Psoas muscle (tissue), 8 donors: ENCODE measurements around the gene NCAPD3. TPM values are rescaled to one million over a fixed set of nuclear protein-coding genes. Genes with fewer than 3 reads are reported as not detected.

ENCODE experiments used
- ATAC-seq, 4 donors: fragments of 200-7000 bp; cut with Tn5 transposase; one replicate each; pipeline ENCODE4 v1.9.1; 2020; ENCODE audit warnings: moderate library complexity in 3 of 4, mild to moderate bottlenecking in 2 of 4
- DNase-seq, 2 donors: peaks; one replicate each; pipeline ENCODE4 v3.0.0-alpha.2; 2020
- H3K27ac ChIP-seq: fragments of 200-600 bp; one replicate; pipeline ENCODE4 v1.8.0; 2022
- H3K27me3 ChIP-seq, 3 donors: fragments of 200-600 bp in 1 of 3; one replicate each; pipeline versions ENCODE4 v1.6.1 to v1.8.0; 2013 to 2022; ENCODE audit warnings: low read length in 2 of 3, mild to moderate bottlenecking in 2 of 3, moderate library complexity in 1 of 3; ENCODE audit not compliant: insufficient read depth in 3 of 3
- H3K36me3 ChIP-seq, 2 donors: fragments of 200-600 bp in 1 of 2; one replicate each; pipeline versions ENCODE4 v1.6.1 to v1.8.0; 2013 to 2022; ENCODE audit warnings: low read depth in 1 of 2, mild to moderate bottlenecking in 1 of 2, moderate library complexity in 1 of 2; ENCODE audit not compliant: insufficient read depth in 1 of 2
- H3K4me1 ChIP-seq: fragments of 200-600 bp; one replicate; pipeline ENCODE4 v1.8.0; 2022
- H3K4me3 ChIP-seq: fragments of 200-600 bp; one replicate; pipeline ENCODE4 v1.8.0; 2022; ENCODE audit warnings: mild to moderate bottlenecking
- H3K9me3 ChIP-seq: fragments of 200-600 bp; one replicate; pipeline ENCODE4 v1.8.0; 2022
- CTCF ChIP-seq: fragments of 200-600 bp; IDR thresholded peaks from one replicate; pipeline ENCODE4 v1.8.0; 2022; ENCODE audit warnings: antibody characterized with exemption
- WGBS, 3 donors: extraction: QIAGEN DNeasy Blood & Tissue Kit; methylation state at CpG; one replicate each; pipeline versions ENCODE4 v1.1.6 to v1.1.7; 2013; 5-methylcytosine and 5-hydroxymethylcytosine counted together
- intact Hi-C, 2 donors: fragments of 100-400 bp; cut with DNase I; formaldehyde crosslinking; loops; one replicate each; pipeline versions ENCODE4 v1.11.0 to v1.14.2; 2022
- polyA plus RNA-seq, 3 donors: library from polyadenylated mRNA; stranded (reverse); fragments of 200-250 nt; gene quantifications; one replicate each; pipeline ENCODE4 v1.2.3, GENCODE V29; 2013
- total RNA-seq, 4 donors: library from RNA; stranded (reverse); fragmentation: NEBNext Ultra II Directional in 2 of 4; extraction: Animal tissue kit (Norgen Biotek cat#: 25700) in 2 of 4; gene quantifications; one replicate each; pipeline versions ENCODE4 v1.2.1 to v1.2.4, GENCODE V29; 2021 to 2023
- donor health status: healthy with polysubstance abuse.
- donor health status: DM: no; HTN: no; CAD: no; lungs with moderate emphysema.
- donor health status: Bipolar disorder and iron deficiency.
- donor health status: healthy.
- donor health status: DM: yes; HTN: yes; CAD: no.
- donor health status: DM: no; HTN: no; CAD: no.
- donor health status: DM: no; HTN: no; CAD: no.
- donor health status: DM: yes; HTN: yes; CAD: no.

Gene NCAPD3
- total and polyA plus RNA-seq, 7 donors = 2.8 to 8.7 (median 5.5) TPM

- 58 to 77% (median 70%) methylated on average over 3 of the region's 3 CpGs for WGBS, 3 donors
- H3K4me1 ChIP-seq = no peaks in the 10 kb centered on the region
- H3K4me3 ChIP-seq = no peak overlapping the region
- peaks cover 0 to 30% of the 10 kb centered on the region in 2 donors for H3K36me3 ChIP-seq
- H3K9me3 ChIP-seq = no peaks in the 10 kb centered on the region
- intact Hi-C loops = loop anchor here (5.0 kb wide), 1 partner anchor 216 kb away; no protein-coding TSS in a partner anchor
- H3K27ac ChIP-seq = no peak overlapping the region
- ATAC-seq (no peak), DNase-seq (no peak)
- TF ChIP-seq CTCF = no peak
- no peaks in the 10 kb centered on the region for H3K27me3 ChIP-seq
Measured at GRCh38 chr11:134143801-134144200, 80.0 kb downstream of the NCAPD3 start.

GRCh38 chr11:134142536-134142935, 81.2 kb downstream of the NCAPD3 start:
- TF ChIP-seq CTCF = no peak
- H3K27me3 ChIP-seq = no peaks in the 10 kb centered on the region
- H3K27ac ChIP-seq = no peak overlapping the region
- H3K4me1 ChIP-seq = no peaks in the 10 kb centered on the region
- ATAC-seq (no peak), DNase-seq (no peak)
- no peaks in the 10 kb centered on the region for H3K9me3 ChIP-seq
- H3K36me3 ChIP-seq = peaks cover 0 to 20% of the 10 kb centered on the region in 2 donors
- intact Hi-C loops = loop anchor here (5.0 kb wide), 1 partner anchor 215 kb away; no protein-coding TSS in a partner anchor
- H3K4me3 ChIP-seq = no peak overlapping the region
- WGBS, 3 donors = 88 to 96% (median 92%) methylated on average over 6 of the region's 6 CpGs

GRCh38 chr11:134140961-134141490, 82.7 kb downstream of the NCAPD3 start:
- H3K27me3 ChIP-seq = no peaks in the 10 kb centered on the region
- no peak for TF ChIP-seq CTCF
- peaks cover 0 to 10% of the 10 kb centered on the region in 2 donors for H3K36me3 ChIP-seq
- H3K9me3 ChIP-seq = no peaks in the 10 kb centered on the region
- no peak for DNase-seq
- intact Hi-C loops = loop anchor here (5.0 kb wide), 1 partner anchor 214 kb away; no protein-coding TSS in a partner anchor
- H3K27ac ChIP-seq = no peak overlapping the region
- ATAC-seq = no peak
- 92 to 98% (median 93%) methylated on average over 7 of the region's 7 CpGs for WGBS, 3 donors
- H3K4me3 ChIP-seq = no peak overlapping the region
- no peaks in the 10 kb centered on the region for H3K4me1 ChIP-seq

GRCh38 chr11:134139873-134140331, 83.9 kb downstream of the NCAPD3 start:
- no peaks in the 10 kb centered on the region for H3K27me3 ChIP-seq
- H3K27ac ChIP-seq = no peak overlapping the region
- DNase-seq (peak in 1 of 2 donors; percentile 40), ATAC-seq (peak; percentile 88 to 96 (median 94))
- intact Hi-C loops = loop anchor here (1.0 to 5.0 kb wide), 3 partner anchors 89 to 213 kb away; no protein-coding TSS in a partner anchor
- 28 to 30% (median 28%) methylated on average over 10 of the region's 10 CpGs for WGBS, 3 donors
- no peaks in the 10 kb centered on the region for H3K4me1 ChIP-seq
- H3K36me3 ChIP-seq = peaks cover 0 to under 1% of the 10 kb centered on the region in 2 donors
- no peaks in the 10 kb centered on the region for H3K9me3 ChIP-seq
- TF ChIP-seq CTCF = peak; percentile 90
- H3K4me3 ChIP-seq = no peak overlapping the region
